ENCODE data around the gene ULK4.
"Not testable (repeated sequence)": the region's sequence is repeated elsewhere in the genome, so short reads cannot be mapped to it uniquely, and the experiment has no call there.

ULK4 gene

GRCh38 chr3:41436983-41437382 lies 524.9 kb downstream of the ULK4 start:
- no peaks in the 10 kb centered on the region for H3K4me1 Mint-ChIP-seq
- H3K36me3 Mint-ChIP-seq = peaks cover 17% of the 10 kb centered on the region
- H3K27ac Mint-ChIP-seq = no peak overlapping the region
- no peak overlapping the region for H3K4me3 Mint-ChIP-seq
- no peaks in the 10 kb centered on the region for H3K27me3 Mint-ChIP-seq
- peaks cover 21% of the 10 kb centered on the region for H3K9me3 Mint-ChIP-seq

GRCh38 chr3:41434781-41435180 lies 527.1 kb downstream of the ULK4 start:
- Mint-ChIP-seq H3K9me3 (peaks cover under 1% of the 10 kb centered on the region), H3K27ac (no peak overlapping the region), H3K27me3 (no peaks in the 10 kb centered on the region), H3K4me1 (no peaks in the 10 kb centered on the region), H3K36me3 (peaks cover 5% of the 10 kb centered on the region), H3K4me3 (no peak overlapping the region)

DNA sequence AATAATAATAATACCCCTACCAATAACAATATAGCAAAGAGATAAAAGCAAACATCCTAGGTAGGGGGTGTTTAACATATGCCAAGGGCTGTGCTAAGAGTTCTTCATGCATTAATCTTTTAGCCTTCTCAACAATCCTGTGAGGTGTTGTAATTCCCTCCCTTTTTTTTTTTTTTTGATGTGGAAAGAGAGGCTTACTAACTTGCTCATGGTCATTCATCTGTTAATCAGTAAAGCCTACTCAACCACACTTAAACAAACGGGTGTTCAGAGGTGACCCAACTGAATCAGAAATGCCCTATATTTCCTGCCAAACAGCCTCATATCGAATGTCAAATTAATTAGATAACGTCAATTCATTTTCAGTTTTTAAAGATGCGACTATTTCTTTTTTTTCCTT lies 530.5 kb downstream of the ULK4 start:
- H3K36me3 Mint-ChIP-seq = peaks cover 15% of the 10 kb centered on the region
- no peak overlapping the region for H3K27ac Mint-ChIP-seq
- peaks cover 7% of the 10 kb centered on the region for H3K4me1 Mint-ChIP-seq
- no peak overlapping the region for H3K4me3 Mint-ChIP-seq
- no peaks in the 10 kb centered on the region for H3K27me3 Mint-ChIP-seq
- peaks cover 4% of the 10 kb centered on the region for H3K9me3 Mint-ChIP-seq

DNA sequence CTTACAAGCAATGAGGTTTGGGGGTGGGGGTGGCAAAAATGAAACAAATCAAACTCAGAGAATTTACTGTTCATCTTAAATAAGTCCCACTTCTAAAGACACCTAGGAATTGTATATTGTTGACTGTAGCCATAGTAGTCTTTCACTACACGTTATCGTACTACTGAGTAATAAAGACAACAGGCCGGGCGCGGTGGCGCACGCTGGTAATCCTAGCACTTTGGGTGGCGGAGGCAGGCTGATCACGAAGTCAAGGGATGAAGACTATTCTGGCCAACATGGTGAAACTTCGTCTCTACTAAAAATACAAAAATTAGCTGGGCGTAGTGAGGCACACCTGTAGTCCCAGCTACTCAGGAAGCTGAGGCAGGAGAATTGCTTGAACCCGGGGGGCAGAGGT lies 531.0 kb downstream of the ULK4 start:
- peaks cover 12% of the 10 kb centered on the region for H3K4me1 Mint-ChIP-seq
- H3K27me3 Mint-ChIP-seq = no peaks in the 10 kb centered on the region
- H3K9me3 Mint-ChIP-seq = peaks cover 9% of the 10 kb centered on the region
- no peak overlapping the region for H3K4me3 Mint-ChIP-seq
- H3K36me3 Mint-ChIP-seq = peaks cover 19% of the 10 kb centered on the region
- H3K27ac Mint-ChIP-seq = no peak overlapping the region

- Mint-ChIP-seq H3K4me1 (peaks cover 17% of the 10 kb centered on the region), H3K4me3 (no peak overlapping the region)
Observed at GRCh38 chr3:41430391-41430790, 531.5 kb downstream of the ULK4 start.

DNA sequence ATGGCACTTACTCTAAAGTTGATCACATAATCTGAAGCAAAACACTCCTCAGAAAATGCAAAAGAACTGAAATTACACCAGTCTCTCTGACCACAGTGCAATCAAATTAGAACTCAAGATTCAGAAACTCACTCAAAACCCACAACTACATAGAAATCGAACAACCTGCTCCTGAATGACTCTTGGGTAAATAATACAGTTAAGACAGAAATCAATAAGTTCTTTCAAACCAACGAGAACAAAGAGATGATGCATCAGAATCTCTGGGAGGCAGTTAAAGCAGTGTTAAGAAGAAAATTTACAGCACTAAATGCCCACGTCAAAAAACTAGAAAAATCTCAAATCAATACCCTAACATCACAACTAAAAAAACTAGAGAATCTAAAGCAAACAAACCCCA lies 535.4 kb downstream of the ULK4 start:
- no peak overlapping the region for H3K4me3 Mint-ChIP-seq
- no peak overlapping the region for H3K27ac Mint-ChIP-seq
- H3K27me3 Mint-ChIP-seq = no peaks in the 10 kb centered on the region

More at GRCh38 chr3:41430391-41430790, 531.5 kb downstream of the ULK4 start:
- H3K36me3 Mint-ChIP-seq = peaks cover 20% of the 10 kb centered on the region
- no peak overlapping the region for H3K27ac Mint-ChIP-seq
- H3K9me3 Mint-ChIP-seq = peaks cover 9% of the 10 kb centered on the region
- no peaks in the 10 kb centered on the region for H3K27me3 Mint-ChIP-seq

DNA sequence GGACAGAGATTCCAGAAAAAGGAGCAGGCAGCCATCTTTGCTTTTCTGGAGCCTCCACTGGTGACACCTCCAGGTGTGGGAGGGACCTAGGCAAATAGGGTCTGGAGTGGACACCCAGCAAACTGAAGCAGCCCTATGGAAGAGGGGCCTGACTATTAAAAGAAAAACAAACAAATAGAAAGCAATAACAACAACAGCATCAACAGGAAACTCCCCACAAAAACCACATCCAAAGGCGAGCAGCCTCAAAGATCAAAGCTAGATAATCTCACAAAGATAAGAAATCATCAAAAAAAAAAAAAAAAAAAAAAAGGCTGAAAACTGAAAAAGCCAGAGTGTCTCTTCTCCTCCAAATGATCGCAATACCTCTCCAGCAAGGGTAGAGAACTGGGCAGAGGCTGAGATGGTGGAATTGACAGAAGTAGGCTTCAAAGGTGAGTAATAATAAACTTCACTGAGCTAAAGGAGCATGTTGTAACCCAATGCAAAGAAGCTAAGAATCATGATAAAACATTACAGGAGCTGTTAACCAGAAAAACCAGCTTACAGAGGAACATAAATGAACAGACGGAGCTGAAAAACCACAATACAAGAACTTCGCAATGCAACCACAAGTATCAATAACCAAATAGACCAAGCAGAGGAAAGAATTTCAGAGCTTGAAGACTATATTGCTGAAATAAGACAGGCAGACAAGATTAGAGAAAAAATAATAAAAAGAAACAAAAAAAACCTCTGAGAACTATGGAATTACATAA lies 537.2 kb downstream of the ULK4 start:
- peaks cover 28% of the 10 kb centered on the region for H3K4me1 Mint-ChIP-seq
- peaks cover 9% of the 10 kb centered on the region for H3K9me3 Mint-ChIP-seq
- no peak overlapping the region for H3K27ac Mint-ChIP-seq
- H3K36me3 Mint-ChIP-seq = peaks cover 15% of the 10 kb centered on the region
- no peaks in the 10 kb centered on the region for H3K27me3 Mint-ChIP-seq
- no peak overlapping the region for H3K4me3 Mint-ChIP-seq

More for the DNA sequence above, 535.4 kb downstream of the ULK4 start:
- H3K36me3 Mint-ChIP-seq = peaks cover 15% of the 10 kb centered on the region
- peaks cover 28% of the 10 kb centered on the region for H3K4me1 Mint-ChIP-seq
- H3K9me3 Mint-ChIP-seq = peaks cover 9% of the 10 kb centered on the region

GRCh38 chr3:41419809-41420208 lies 542.1 kb downstream of the ULK4 start:
- H3K9me3 Mint-ChIP-seq = no peaks in the 10 kb centered on the region
- no peaks in the 10 kb centered on the region for H3K36me3 Mint-ChIP-seq
- no peaks in the 10 kb centered on the region for H3K27me3 Mint-ChIP-seq
- peaks cover 8% of the 10 kb centered on the region for H3K4me1 Mint-ChIP-seq
- H3K27ac Mint-ChIP-seq = no peak overlapping the region
- no peak overlapping the region for H3K4me3 Mint-ChIP-seq

- Mint-ChIP-seq H3K4me1 (peaks cover 3% of the 10 kb centered on the region), H3K9me3 (no peaks in the 10 kb centered on the region), H3K36me3 (no peaks in the 10 kb centered on the region), H3K27ac (no peak overlapping the region), H3K27me3 (no peaks in the 10 kb centered on the region), H3K4me3 (no peak overlapping the region)
Observed at GRCh38 chr3:41418961-41419691, 542.8 kb downstream of the ULK4 start.

GRCh38 chr3:41417574-41417973 lies 544.3 kb downstream of the ULK4 start:
- no peak overlapping the region for H3K4me3 Mint-ChIP-seq
- H3K36me3 Mint-ChIP-seq = no peaks in the 10 kb centered on the region
- H3K27ac Mint-ChIP-seq = no peak overlapping the region
- peaks cover 3% of the 10 kb centered on the region for H3K4me1 Mint-ChIP-seq
- no peaks in the 10 kb centered on the region for H3K27me3 Mint-ChIP-seq
- no peaks in the 10 kb centered on the region for H3K9me3 Mint-ChIP-seq

DNA sequence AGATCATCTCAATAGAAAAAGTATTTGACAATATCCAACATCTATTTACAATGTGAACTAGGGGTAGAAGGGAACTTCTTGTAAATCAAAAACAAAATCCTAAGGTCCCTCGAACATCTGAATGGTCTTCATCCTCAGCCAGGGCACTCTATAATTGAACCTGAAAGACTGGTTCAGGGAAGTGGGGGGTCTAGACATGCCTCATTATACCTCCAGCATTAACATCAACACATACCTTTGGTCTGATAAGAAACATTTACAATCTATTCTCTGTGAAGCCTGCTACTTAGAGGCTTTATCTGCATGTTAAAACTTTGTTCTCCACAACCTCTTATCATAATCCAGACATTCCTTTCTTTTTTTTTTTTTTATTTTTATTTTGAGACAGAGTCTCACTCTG lies 550.8 kb downstream of the ULK4 start:
- Mint-ChIP-seq H3K4me3 (no peak overlapping the region), H3K27ac (no peak overlapping the region), H3K9me3 (no peaks in the 10 kb centered on the region), H3K27me3 (no peaks in the 10 kb centered on the region), H3K4me1 (no peaks in the 10 kb centered on the region), H3K36me3 (peaks cover 9% of the 10 kb centered on the region)

- Mint-ChIP-seq H3K4me1 (no peaks in the 10 kb centered on the region), H3K9me3 (no peaks in the 10 kb centered on the region), H3K27ac (no peak overlapping the region), H3K4me3 (no peak overlapping the region), H3K27me3 (no peaks in the 10 kb centered on the region), H3K36me3 (peaks cover 13% of the 10 kb centered on the region)
Observed at GRCh38 chr3:41405466-41405865, 556.4 kb downstream of the ULK4 start.

DNA sequence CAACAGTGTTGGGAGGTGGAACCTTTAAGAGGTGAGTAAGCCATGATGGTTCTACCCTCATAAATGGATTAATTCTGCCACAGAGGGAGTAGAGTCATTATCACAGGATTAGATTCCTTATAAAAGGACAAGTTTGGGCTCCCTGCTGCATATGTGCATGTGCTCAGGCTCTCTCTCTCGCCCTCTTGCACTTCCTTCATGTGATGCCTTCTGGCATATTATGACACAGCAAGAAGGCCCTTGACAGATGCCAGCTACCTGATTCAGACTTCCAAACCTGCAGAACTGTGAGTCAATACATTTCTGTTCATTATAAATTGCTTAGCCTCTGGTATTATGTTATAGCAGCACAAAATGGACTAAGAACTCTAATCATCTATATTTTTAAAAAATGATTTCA lies 557.3 kb downstream of the ULK4 start:
- Mint-ChIP-seq H3K27me3 (no peaks in the 10 kb centered on the region), H3K36me3 (peaks cover 13% of the 10 kb centered on the region), H3K9me3 (no peaks in the 10 kb centered on the region), H3K4me3 (no peak overlapping the region), H3K27ac (no peak overlapping the region), H3K4me1 (no peaks in the 10 kb centered on the region)

- no peaks in the 10 kb centered on the region for H3K27me3 Mint-ChIP-seq
- peaks cover 14% of the 10 kb centered on the region for H3K9me3 Mint-ChIP-seq
- H3K27ac Mint-ChIP-seq = no peak overlapping the region
- H3K4me1 Mint-ChIP-seq = no peaks in the 10 kb centered on the region
- H3K4me3 Mint-ChIP-seq = no peak overlapping the region
- peaks cover 31% of the 10 kb centered on the region for H3K36me3 Mint-ChIP-seq
Observed at GRCh38 chr3:41394896-41395295, 567.0 kb downstream of the ULK4 start.

DNA sequence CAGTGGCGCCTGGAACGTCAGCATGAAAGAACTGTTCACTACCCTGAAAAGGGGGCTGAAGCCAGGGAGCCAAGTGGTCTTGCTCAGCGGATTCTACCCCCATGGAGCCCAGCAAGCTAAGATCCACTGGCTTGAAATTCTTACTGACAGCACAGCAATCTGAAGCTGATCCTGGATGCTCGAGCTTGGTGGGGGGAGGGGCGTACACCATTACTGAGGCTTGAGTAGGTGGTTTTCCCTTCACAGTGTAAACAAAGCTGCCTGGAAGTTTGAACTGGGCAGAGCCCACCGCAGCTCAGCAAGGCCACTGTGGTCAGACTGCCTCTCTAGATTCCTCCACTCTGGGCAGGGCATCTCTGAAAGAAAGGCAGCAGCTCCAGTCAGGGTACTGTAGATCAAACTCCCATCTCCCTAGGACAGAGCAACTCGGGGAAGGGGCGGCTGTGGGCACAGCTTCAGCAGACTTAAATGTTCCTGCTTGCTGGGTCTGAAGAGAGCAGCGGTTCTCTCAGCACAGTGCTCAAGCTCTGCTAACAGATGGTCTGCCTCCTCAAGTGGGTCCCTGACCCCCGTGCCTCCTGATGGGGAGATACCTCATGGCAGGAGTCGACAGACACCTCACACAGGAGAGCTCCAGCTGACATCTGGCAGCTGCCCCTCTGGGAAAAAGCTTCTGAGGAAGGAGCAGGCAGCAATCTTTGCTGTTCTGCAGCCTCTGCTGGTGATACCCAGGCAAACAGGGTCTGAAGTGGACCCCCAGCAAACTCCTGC lies 591.0 kb downstream of the ULK4 start:
- H3K27ac Mint-ChIP-seq, H3K4me3 Mint-ChIP-seq, H3K4me1 Mint-ChIP-seq, H3K9me3 Mint-ChIP-seq, H3K27me3 Mint-ChIP-seq: not testable (repeated sequence)
- peaks cover 18% of the 10 kb centered on the region for H3K36me3 Mint-ChIP-seq

- H3K27ac Mint-ChIP-seq = no peak overlapping the region
- peaks cover 15% of the 10 kb centered on the region for H3K36me3 Mint-ChIP-seq
- H3K27me3 Mint-ChIP-seq = no peaks in the 10 kb centered on the region
- no peaks in the 10 kb centered on the region for H3K4me1 Mint-ChIP-seq
- H3K9me3 Mint-ChIP-seq = no peaks in the 10 kb centered on the region
- H3K4me3 Mint-ChIP-seq = no peak overlapping the region
Observed at GRCh38 chr3:41370307-41370706, 591.6 kb downstream of the ULK4 start.
